Endothelial cell of umbilical vein (primary cell): ENCODE data around the gene FHDC1.

ENCODE experiments used
- CTCF ChIP-seq, 2 donors: IDR thresholded peaks; 1 replicate in 1 of 2; 2 replicates in 1 of 2; pipeline ENCODE4 v1.5.1; 2011; ENCODE audit warnings: low read length in 2 of 2, mild to moderate bottlenecking in 2 of 2, moderate library complexity in 2 of 2, control low read depth in 1 of 2, inconsistent platforms in 1 of 2, low read depth in 1 of 2; ENCODE audit not compliant: insufficient read depth in 1 of 2; ENCODE audit errors: extremely low read depth in 1 of 2
- EZH2 ChIP-seq: IDR thresholded peaks from 2 replicates; pipeline ENCODE4 v1.6.1; 2012; ENCODE audit warnings: borderline replicate concordance, low read depth, mild to moderate bottlenecking, moderate library complexity, low read length, inconsistent platforms; ENCODE audit not compliant: severe bottlenecking
- MYC ChIP-seq: IDR thresholded peaks from one replicate; pipeline ENCODE4 v1.6.1; 2011; ENCODE audit warnings: mild to moderate bottlenecking, low read depth, low read length
- POLR2A ChIP-seq: IDR thresholded peaks from 2 replicates; pipeline ENCODE4 v1.6.1; 2012; ENCODE audit warnings: low read depth, mild to moderate bottlenecking, control low read depth, low read length
- POLR2AphosphoS5 ChIP-seq: IDR thresholded peaks from 2 replicates; pipeline ENCODE4 v1.6.1; 2012; ENCODE audit warnings: low read depth, mild to moderate bottlenecking, control low read depth, low read length, moderate library complexity; ENCODE audit not compliant: insufficient read depth

GRCh38 chr4:152961014-152961772 lies 25.1 kb downstream of the FHDC1 start:
- TF ChIP-seq POLR2AphosphoS5 (no peak), CTCF (IDR thresholded peaks at IDR 0.05; ENCODE audit: extremely low read depth in 1 of 2, insufficient read depth in 1 of 2, low read depth in 1 of 2, low read length in 2 of 2) (no peak), EZH2 (no peak), MYC (no peak), POLR2A (no peak)
